Keratinocyte (primary cell): ENCODE data around the gene MYBPC3. TPM values are rescaled to one million over a fixed set of nuclear protein-coding genes. Genes with fewer than 3 reads are reported as not detected.

Experiments used
- DNase-seq: peaks from one replicate; pipeline ENCODE4 v3.0.0-alpha.2; 2011; ENCODE audit warnings: low read depth, missing footprints, low spot score
- FAIRE-seq: peaks from 2 replicates; lab custom pipeline; 2011; peaks lifted over from hg19 to GRCh38; lab: Jason Lieb, UNC
- H2AFZ ChIP-seq: 2 replicates; pipeline ENCODE4 v1.6.0; 2012; ENCODE audit warnings: low read length, control low read depth, inconsistent platforms; ENCODE audit not compliant: control insufficient read depth
- H3K27ac ChIP-seq: 2 replicates; pipeline ENCODE4 v1.5.1; 2011; ENCODE audit warnings: low read length; ENCODE audit not compliant: control insufficient read depth, insufficient read depth
- H3K27me3 ChIP-seq: 3 replicates; pipeline ENCODE4 v1.6.0; 2011; ENCODE audit warnings: low read length; ENCODE audit not compliant: control insufficient read depth, insufficient read depth; ENCODE audit errors: extremely low read depth
- H3K36me3 ChIP-seq, 2 experiments: 2 replicates in 1 of 2; 3 replicates in 1 of 2; pipeline ENCODE4 v1.5.1; 2011; ENCODE audit warnings: low read length in 2 of 2, mild to moderate bottlenecking in 1 of 2; ENCODE audit not compliant: control insufficient read depth in 2 of 2, insufficient read depth in 2 of 2; ENCODE audit errors: extremely low read depth in 1 of 2
- H3K4me1 ChIP-seq: 3 replicates; pipeline ENCODE4 v1.5.1; 2011; ENCODE audit warnings: low read length; ENCODE audit not compliant: control insufficient read depth, insufficient read depth; ENCODE audit errors: extremely low read depth
- H3K4me2 ChIP-seq: 3 replicates; pipeline ENCODE4 v1.6.0; 2011; ENCODE audit warnings: low read depth, low read length; ENCODE audit not compliant: control insufficient read depth, insufficient read depth; ENCODE audit errors: extremely low read depth
- H3K4me3 ChIP-seq, 3 experiments: fragments of 200-600 bp in 1 of 3; sonication (generic) in 1 of 3; 2 replicates in 2 of 3; 3 replicates in 1 of 3; pipeline ENCODE4 v1.5.1; 2011 to 2016; ENCODE audit warnings: low read length in 3 of 3, mild to moderate bottlenecking in 3 of 3, control low read depth in 2 of 3, inconsistent platforms in 1 of 3, low read depth in 1 of 3, mixed read lengths in 1 of 3, mixed run types in 1 of 3, moderate library complexity in 1 of 3; ENCODE audit not compliant: control insufficient read depth in 2 of 3, insufficient read depth in 2 of 3; ENCODE audit errors: extremely low read depth in 1 of 3
- H3K79me2 ChIP-seq: 2 replicates; pipeline ENCODE4 v1.6.0; 2012; ENCODE audit warnings: low read length; ENCODE audit not compliant: control insufficient read depth, insufficient read depth
- H3K9ac ChIP-seq: 3 replicates; pipeline ENCODE4 v1.6.0; 2011; ENCODE audit warnings: low read length; ENCODE audit not compliant: control insufficient read depth, insufficient read depth; ENCODE audit errors: extremely low read depth
- H3K9me1 ChIP-seq: 3 replicates; pipeline ENCODE4 v1.6.0; 2011; ENCODE audit warnings: low read length; ENCODE audit not compliant: control insufficient read depth, insufficient read depth; ENCODE audit errors: extremely low read depth
- H3K9me3 ChIP-seq: 2 replicates; pipeline ENCODE4 v1.5.1; 2012; ENCODE audit warnings: low read depth, low read length; ENCODE audit not compliant: control insufficient read depth
- H4K20me1 ChIP-seq: 3 replicates; pipeline ENCODE4 v1.6.0; 2011; ENCODE audit warnings: low read length; ENCODE audit not compliant: control insufficient read depth, insufficient read depth; ENCODE audit errors: extremely low read depth
- CTCF ChIP-seq, 3 experiments: IDR thresholded peaks in 1 of 3; conservative IDR thresholded peaks in 1 of 3; optimal IDR thresholded peaks in 1 of 3; 2 replicates in 2 of 3; 3 replicates in 1 of 3; pipeline versions ENCODE3 to v1.5.1; 2011; ENCODE audit warnings: low read length in 3 of 3, mild to moderate bottlenecking in 3 of 3, moderate library complexity in 2 of 3, control low read depth in 1 of 3, inconsistent platforms in 1 of 3; ENCODE audit not compliant: insufficient read depth in 2 of 3; ENCODE audit errors: extremely low read depth in 1 of 3
- EZH2 ChIP-seq: IDR thresholded peaks from one replicate; pipeline ENCODE4 v1.6.1; 2012; ENCODE audit warnings: inconsistent platforms, mild to moderate bottlenecking, low read length, moderate library complexity
- dilution Hi-C: fragments of 300-500 bp; cut with MboI; formaldehyde crosslinking; loops from one replicate; pipeline ENCODE4 v1.7.0; 2020; ENCODE audit warnings: low sequenced_read_pairs; ENCODE audit not compliant: extremely low pct_ligation_motif_present
- polyA minus RNA-seq, 3 experiments: library from RNA; depleted of rRNA, polyadenylated mRNA; stranded (reverse); fragments of >200 nt; gene quantifications; 1 replicate in 1 of 3; 2 replicates in 1 of 3; 3 replicates in 1 of 3; pipeline ENCODE4 v1.2.3, GENCODE V29; 2011
- polyA plus RNA-seq, 5 experiments: library from polyadenylated mRNA; depleted of rRNA in 3 of 5; stranded (reverse) in 3 of 5; stranded (forward) in 1 of 5; unstranded in 1 of 5; fragments of >200 nt; gene quantifications; 1 replicate in 1 of 5; 2 replicates in 3 of 5; 3 replicates in 1 of 5; pipeline versions ENCODE4 v1.2.1 to v1.2.3, GENCODE V29; 2011 to 2012; ENCODE audit warnings: missing spikeins in 2 of 5, low read depth in 1 of 5, low replicate concordance in 1 of 5

Gene MYBPC3
- not detected in 3 replicates for polyA plus RNA-seq
- not detected for polyA plus RNA-seq (2011; ENCODE audit: low read depth)
- not detected in 2 replicates for polyA plus RNA-seq (2011; cell fraction: cytosol; rRNA removed)
- polyA plus RNA-seq (2011; cell fraction: nucleus; rRNA removed), result not detected in 2 replicates
- polyA plus RNA-seq (2012; ENCODE audit: low replicate concordance), result not detected in 2 replicates
- not detected in 3 replicates for polyA minus RNA-seq
- polyA minus RNA-seq (2011; cell fraction: cytosol; rRNA and poly(A)+ RNA removed), result not detected
- polyA minus RNA-seq (2011; cell fraction: nucleus; rRNA and poly(A)+ RNA removed), result not detected in 2 replicates

GRCh38 chr11:47352556-47352955, at the start of gene MYBPC3:
TSS of gene MYBPC3 (minus strand) at chr11:47352702. CDS start at chr11:47352647, 55 bp downstream.
- H3K9me3 ChIP-seq, result no peaks in the 10 kb centered on the region
- no peaks in the 10 kb centered on the region for H3K36me3 ChIP-seq
- no peak within 1 kb of the TSS for H3K4me2 ChIP-seq
- TF ChIP-seq EZH2 (no peak), CTCF (optimal IDR thresholded peaks at IDR 0.05 in 1 of 3, IDR thresholded peaks at IDR 0.05 in 1 of 3, conservative IDR thresholded peaks at IDR 0.05 in 1 of 3; ENCODE audit: extremely low read depth in 1 of 3, insufficient read depth in 2 of 3, low read length in 3 of 3) (no peak)
- no peaks in the 10 kb centered on the region for H3K79me2 ChIP-seq
- H3K27ac ChIP-seq, result no peak within 1 kb of the TSS
- no peak within 1 kb of the TSS for H2AFZ ChIP-seq
- H3K9me1 ChIP-seq, result no peaks in the 10 kb centered on the region
- H3K4me1 ChIP-seq, result peaks cover 6% of the 10 kb centered on the region
- H3K27me3 ChIP-seq, result no peaks in the 10 kb centered on the region
- H4K20me1 ChIP-seq, result no peaks in the 10 kb centered on the region
- no peak for DNase-seq
- dilution Hi-C loops, result no loop called here
- H3K4me3 ChIP-seq, result no peak within 1 kb of the TSS
- no peak within 1 kb of the TSS for H3K9ac ChIP-seq
- no peak for FAIRE-seq

GRCh38 chr11:47400768-47401279, 48.3 kb upstream of the MYBPC3 start:
- Histone ChIP-seq H3K79me2 (no peaks in the 10 kb centered on the region), H3K27ac (no peak overlapping the region), H3K4me1 (peaks cover 21% of the 10 kb centered on the region), H3K9me3 (no peaks in the 10 kb centered on the region), H4K20me1 (no peaks in the 10 kb centered on the region), H2AFZ (peak overlapping the region; percentile 82), H3K4me3 (peak overlapping the region in 2 of 3 experiments; percentile 38 to 54), H3K9me1 (no peaks in the 10 kb centered on the region), H3K36me3 (no peaks in the 10 kb centered on the region), H3K4me2 (peak overlapping the region; percentile 77), H3K9ac (peak overlapping the region; percentile 46), H3K27me3 (no peaks in the 10 kb centered on the region)
- no peak for DNase-seq
- TF ChIP-seq EZH2 (no peak), CTCF (optimal IDR thresholded peaks at IDR 0.05 in 1 of 3, IDR thresholded peaks at IDR 0.05 in 1 of 3, conservative IDR thresholded peaks at IDR 0.05 in 1 of 3; ENCODE audit: extremely low read depth in 1 of 3, insufficient read depth in 2 of 3, low read length in 3 of 3) (peak in 1 of 3 experiments; percentile 4)
- no peak for FAIRE-seq
- dilution Hi-C loops, result no loop called here
